DND-41 (cell line): Measurements from ENCODE around the gene RND1.

Experiments
- EZH2 ChIP-seq: IDR thresholded peaks from 3 replicates; pipeline ENCODE4 v1.6.1; 2012; ENCODE audit warnings: borderline replicate concordance, low read depth, mild to moderate bottlenecking, moderate library complexity, low read length, inconsistent platforms; ENCODE audit not compliant: severe bottlenecking
- TF ChIP-seq, protein P1 (sequence below): IDR thresholded peaks from 2 replicates; pipeline ENCODE4 v1.5.1; 2012; ENCODE audit warnings: borderline replicate concordance, low read length, moderate library complexity, mild to moderate bottlenecking; ENCODE audit not compliant: poor library complexity, severe bottlenecking; ENCODE audit errors: extremely low read depth

DNA sequence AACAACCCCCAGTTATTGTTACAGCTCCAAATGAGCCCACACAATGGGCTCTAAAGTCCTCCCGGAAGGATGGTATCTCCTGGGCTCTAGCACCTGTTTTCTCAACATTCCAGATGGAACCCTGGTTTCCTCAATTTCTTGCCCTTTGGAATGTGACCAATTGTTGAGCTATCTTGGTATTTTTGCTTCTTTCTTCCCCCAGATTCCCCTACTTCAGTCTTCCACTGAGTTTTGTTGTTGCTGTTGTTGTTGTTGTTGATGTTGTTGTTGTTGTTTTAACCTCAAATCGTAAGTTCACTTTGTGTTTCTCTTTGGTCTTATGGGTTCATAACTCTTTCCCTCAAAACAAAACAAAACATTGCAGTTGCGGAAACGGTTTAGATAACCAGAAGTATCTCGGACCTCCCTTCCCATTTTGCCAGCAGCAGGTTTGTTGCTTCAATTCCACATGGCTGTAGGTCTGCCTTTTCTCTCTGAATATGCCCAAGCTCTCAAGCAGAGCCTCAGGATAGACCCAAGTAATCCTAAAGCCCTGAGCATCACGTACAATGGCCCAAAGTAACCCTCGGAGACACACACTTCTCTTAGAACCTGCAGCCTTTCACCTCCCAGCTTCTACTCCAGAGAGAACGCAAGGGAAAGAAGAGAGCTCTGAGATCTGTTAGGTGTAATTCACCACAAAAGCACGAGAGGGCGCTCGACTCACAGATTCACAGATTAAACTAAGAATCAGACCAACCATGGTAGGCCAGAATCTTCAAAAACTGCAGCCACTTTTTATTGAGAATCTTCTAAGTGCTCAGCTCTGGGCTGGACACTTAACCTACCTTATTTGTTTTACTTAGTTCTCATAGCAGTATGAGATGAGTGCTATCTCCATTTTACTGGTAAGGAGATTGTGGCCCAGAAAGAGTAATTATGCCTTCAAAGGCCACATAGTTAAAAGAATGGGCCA is 12.7 kb downstream of the RND1 start:
- TF ChIP-seq, protein P1, sequence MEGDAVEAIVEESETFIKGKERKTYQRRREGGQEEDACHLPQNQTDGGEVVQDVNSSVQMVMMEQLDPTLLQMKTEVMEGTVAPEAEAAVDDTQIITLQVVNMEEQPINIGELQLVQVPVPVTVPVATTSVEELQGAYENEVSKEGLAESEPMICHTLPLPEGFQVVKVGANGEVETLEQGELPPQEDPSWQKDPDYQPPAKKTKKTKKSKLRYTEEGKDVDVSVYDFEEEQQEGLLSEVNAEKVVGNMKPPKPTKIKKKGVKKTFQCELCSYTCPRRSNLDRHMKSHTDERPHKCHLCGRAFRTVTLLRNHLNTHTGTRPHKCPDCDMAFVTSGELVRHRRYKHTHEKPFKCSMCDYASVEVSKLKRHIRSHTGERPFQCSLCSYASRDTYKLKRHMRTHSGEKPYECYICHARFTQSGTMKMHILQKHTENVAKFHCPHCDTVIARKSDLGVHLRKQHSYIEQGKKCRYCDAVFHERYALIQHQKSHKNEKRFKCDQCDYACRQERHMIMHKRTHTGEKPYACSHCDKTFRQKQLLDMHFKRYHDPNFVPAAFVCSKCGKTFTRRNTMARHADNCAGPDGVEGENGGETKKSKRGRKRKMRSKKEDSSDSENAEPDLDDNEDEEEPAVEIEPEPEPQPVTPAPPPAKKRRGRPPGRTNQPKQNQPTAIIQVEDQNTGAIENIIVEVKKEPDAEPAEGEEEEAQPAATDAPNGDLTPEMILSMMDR, result peak; percentile 96
- no peak for TF ChIP-seq EZH2
